ENCODE data around the gene BDH1.

DNA sequence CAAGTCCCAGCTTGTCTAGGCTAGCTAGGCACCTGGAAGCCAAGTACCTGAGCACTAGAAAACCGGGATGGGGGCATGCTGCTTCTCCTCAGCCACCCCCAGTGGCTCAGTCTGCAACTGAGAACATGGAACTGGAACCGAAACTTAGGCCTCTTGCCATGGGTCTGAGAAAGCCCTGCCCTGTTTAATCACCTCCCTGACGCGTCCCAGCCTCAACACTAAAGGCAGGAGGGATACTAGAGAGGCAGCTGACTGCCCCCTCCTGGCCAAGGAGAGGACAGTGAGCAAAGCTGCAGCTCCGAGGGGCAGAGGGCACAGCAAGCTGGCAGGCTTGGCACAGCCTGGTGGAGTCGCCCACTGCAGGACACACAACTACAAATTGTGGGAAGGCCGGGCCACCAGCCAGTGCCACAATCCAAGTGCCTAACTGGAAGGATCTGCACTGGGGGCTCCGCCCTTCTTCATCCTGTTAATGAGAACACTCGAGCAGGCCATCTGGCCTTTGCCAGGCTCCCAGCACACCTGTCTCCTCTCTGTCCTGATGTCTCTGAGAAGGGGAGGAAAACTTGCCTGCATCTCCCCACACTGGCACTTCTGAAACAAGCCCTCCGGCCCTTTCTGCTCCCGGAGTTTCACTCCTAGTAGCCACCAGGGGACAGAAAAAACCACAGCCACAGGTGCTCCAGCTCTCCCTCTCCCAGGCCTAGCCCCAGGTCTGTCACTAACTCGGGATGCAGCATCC lies 53.7 kb downstream of the BDH1 start:
- TF ChIP-seq, protein P1, sequence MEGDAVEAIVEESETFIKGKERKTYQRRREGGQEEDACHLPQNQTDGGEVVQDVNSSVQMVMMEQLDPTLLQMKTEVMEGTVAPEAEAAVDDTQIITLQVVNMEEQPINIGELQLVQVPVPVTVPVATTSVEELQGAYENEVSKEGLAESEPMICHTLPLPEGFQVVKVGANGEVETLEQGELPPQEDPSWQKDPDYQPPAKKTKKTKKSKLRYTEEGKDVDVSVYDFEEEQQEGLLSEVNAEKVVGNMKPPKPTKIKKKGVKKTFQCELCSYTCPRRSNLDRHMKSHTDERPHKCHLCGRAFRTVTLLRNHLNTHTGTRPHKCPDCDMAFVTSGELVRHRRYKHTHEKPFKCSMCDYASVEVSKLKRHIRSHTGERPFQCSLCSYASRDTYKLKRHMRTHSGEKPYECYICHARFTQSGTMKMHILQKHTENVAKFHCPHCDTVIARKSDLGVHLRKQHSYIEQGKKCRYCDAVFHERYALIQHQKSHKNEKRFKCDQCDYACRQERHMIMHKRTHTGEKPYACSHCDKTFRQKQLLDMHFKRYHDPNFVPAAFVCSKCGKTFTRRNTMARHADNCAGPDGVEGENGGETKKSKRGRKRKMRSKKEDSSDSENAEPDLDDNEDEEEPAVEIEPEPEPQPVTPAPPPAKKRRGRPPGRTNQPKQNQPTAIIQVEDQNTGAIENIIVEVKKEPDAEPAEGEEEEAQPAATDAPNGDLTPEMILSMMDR (conservative IDR thresholded peaks at IDR 0.05; ENCODE audit: low read length): peak; percentile 79
- TF ChIP-seq EZH2phosphoT487 (IDR thresholded peaks at IDR 0.05; ENCODE audit: borderline replicate concordance): no peak
